Neuronal stem cell (in vitro differentiated cells): Measurements from ENCODE around the gene PCSK5.

Experiments
- DNase-seq: peaks from one replicate; pipeline ENCODE4 v3.0.0-alpha.2; 2013; ENCODE audit warnings: low spot score
- H2AFZ ChIP-seq: one replicate; pipeline ENCODE4 v1.6.1; 2013; ENCODE audit warnings: mild to moderate bottlenecking, low read length, inconsistent platforms
- H2AK5ac ChIP-seq: 2 replicates; pipeline ENCODE4 v1.6.1; 2013; ENCODE audit warnings: low read depth, mild to moderate bottlenecking, inconsistent platforms, low read length, moderate library complexity, mixed read lengths
- H2BK120ac ChIP-seq: 2 replicates; pipeline ENCODE4 v1.6.1; 2013; ENCODE audit warnings: low read depth, mild to moderate bottlenecking, inconsistent platforms, low read length, moderate library complexity, mixed read lengths
- H2BK12ac ChIP-seq: one replicate; pipeline ENCODE4 v1.6.1; 2013; ENCODE audit warnings: low read length, inconsistent platforms
- H2BK15ac ChIP-seq: 2 replicates; pipeline ENCODE4 v1.6.1; 2013; ENCODE audit warnings: mild to moderate bottlenecking, low read length, inconsistent platforms, mixed read lengths
- H2BK5ac ChIP-seq: one replicate; pipeline ENCODE4 v1.6.1; 2013; ENCODE audit warnings: inconsistent platforms, mild to moderate bottlenecking, low read length, moderate library complexity
- H3K14ac ChIP-seq: one replicate; pipeline ENCODE4 v1.6.1; 2013; ENCODE audit warnings: low read length, inconsistent platforms
- H3K18ac ChIP-seq: 2 replicates; pipeline ENCODE4 v1.6.1; 2013; ENCODE audit warnings: low read length, inconsistent platforms
- H3K23ac ChIP-seq: 2 replicates; pipeline ENCODE4 v1.6.1; 2013; ENCODE audit warnings: low read depth, mild to moderate bottlenecking, mixed read lengths, low read length, inconsistent platforms; ENCODE audit not compliant: poor library complexity
- H3K27ac ChIP-seq: replicated peaks from 3 replicates; pipeline ENCODE4 v1.5.1; 2013; ENCODE audit warnings: low read length, inconsistent platforms
- H3K27me3 ChIP-seq, 3 experiments: 2 replicates each; pipeline ENCODE4 v1.6.1; 2013; ENCODE audit warnings: low read length in 3 of 3, mild to moderate bottlenecking in 2 of 3, inconsistent platforms in 1 of 3, low read depth in 1 of 3, mixed read lengths in 1 of 3, moderate library complexity in 1 of 3; ENCODE audit not compliant: control insufficient read depth in 3 of 3, insufficient read depth in 3 of 3
- H3K36me3 ChIP-seq, 2 donors: replicated peaks in 1 of 2; 2 replicates each; pipeline ENCODE4 v1.6.1; 2013; ENCODE audit warnings: low read length in 2 of 2; ENCODE audit not compliant: control insufficient read depth in 2 of 2, insufficient read depth in 2 of 2
- H3K4ac ChIP-seq: 2 replicates; pipeline ENCODE4 v1.6.1; 2013; ENCODE audit warnings: inconsistent platforms, mild to moderate bottlenecking, low read length, moderate library complexity
- H3K4me1 ChIP-seq, 2 donors: 1 replicate in 1 of 2; 2 replicates in 1 of 2; pipeline ENCODE4 v1.6.1; 2013; ENCODE audit warnings: low read length in 2 of 2, low read depth in 1 of 2; ENCODE audit not compliant: control insufficient read depth in 2 of 2, insufficient read depth in 1 of 2
- H3K4me2 ChIP-seq: one replicate; pipeline ENCODE4 v1.6.1; 2013; ENCODE audit warnings: mild to moderate bottlenecking, low read length, inconsistent platforms; ENCODE audit not compliant: insufficient read depth, poor library complexity, severe bottlenecking
- H3K4me3 ChIP-seq, 2 donors: 2 replicates each; pipeline ENCODE4 v1.5.1; 2013; ENCODE audit warnings: low read length in 2 of 2, mild to moderate bottlenecking in 2 of 2, inconsistent platforms in 1 of 2, moderate library complexity in 1 of 2
- H3K79me1 ChIP-seq: one replicate; pipeline ENCODE4 v1.6.1; 2013; ENCODE audit warnings: low read depth, mild to moderate bottlenecking, inconsistent platforms, low read length, moderate library complexity
- H3K9ac ChIP-seq: one replicate; pipeline ENCODE4 v1.6.1; 2013; ENCODE audit warnings: mild to moderate bottlenecking, low read depth, low read length, inconsistent platforms; ENCODE audit not compliant: poor library complexity
- H3K9me3 ChIP-seq, 2 donors: replicated peaks in 1 of 2; 2 replicates each; pipeline versions ENCODE3 to v1.6.1; 2013; ENCODE audit warnings: low read length in 2 of 2, mild to moderate bottlenecking in 2 of 2, inconsistent platforms in 1 of 2, low read depth in 1 of 2, mixed read lengths in 1 of 2, moderate library complexity in 1 of 2; ENCODE audit not compliant: control insufficient read depth in 2 of 2, insufficient read depth in 1 of 2
- H4K8ac ChIP-seq: one replicate; pipeline ENCODE4 v1.6.1; 2013; ENCODE audit warnings: low read depth, mild to moderate bottlenecking, inconsistent platforms, low read length, moderate library complexity
- H4K91ac ChIP-seq: one replicate; pipeline ENCODE4 v1.6.1; 2013; ENCODE audit warnings: low read length, low read depth, mild to moderate bottlenecking, inconsistent platforms; ENCODE audit not compliant: poor library complexity
- WGBS, 2 donors: extraction: QIAGEN DNeasy Blood & Tissue Kit; methylation state at CpG; one replicate each; pipeline ENCODE4 v1.1.7; 2013; ENCODE audit warnings: missing lambda C conversion rate in 2 of 2, mixed read lengths in 1 of 2; ENCODE audit not compliant: insufficient read length in 2 of 2, insufficient replicate concordance in 1 of 2; ENCODE audit errors: extremely low coverage in 2 of 2; 5-methylcytosine and 5-hydroxymethylcytosine counted together

Gene PCSK5

GRCh38 chr9:75988663-75989062 is 98.2 kb downstream of the PCSK5 start:
- DNase-seq = no peak
- WGBS, 2 donors = no CpG with 5 or more reads among the region's 2 CpGs
- no peaks in the 10 kb centered on the region for H3K9me3 ChIP-seq

GRCh38 chr9:75990156-75990555 is 99.7 kb downstream of the PCSK5 start:
- H3K4me1 ChIP-seq = peaks cover 0 to 3% of the 10 kb centered on the region in 2 donors
- WGBS, 2 donors = no CpG with 5 or more reads among the region's 5 CpGs
- H3K4ac ChIP-seq = no peak overlapping the region

More at GRCh38 chr9:75988663-75989062, 98.2 kb downstream of the PCSK5 start:
- H3K18ac ChIP-seq = no peak overlapping the region
- H2BK15ac ChIP-seq = no peak overlapping the region
- no peak overlapping the region for H4K91ac ChIP-seq
- H2BK120ac ChIP-seq = no peak overlapping the region
- H3K14ac ChIP-seq = no peak overlapping the region
- H3K9ac ChIP-seq = no peak overlapping the region
- no peak overlapping the region for H2BK5ac ChIP-seq
- no peak overlapping the region for H2AFZ ChIP-seq
- H3K27ac ChIP-seq = no peak overlapping the region
- H3K4ac ChIP-seq = no peak overlapping the region
- H3K4me3 ChIP-seq = no peak overlapping the region
- H3K36me3 ChIP-seq = peaks cover 0 to 6% of the 10 kb centered on the region in 2 donors
- H3K23ac ChIP-seq = no peak overlapping the region
- H4K8ac ChIP-seq = no peak overlapping the region
- peaks cover 0 to 4% of the 10 kb centered on the region in 2 donors for H3K4me1 ChIP-seq
- H3K79me1 ChIP-seq = no peaks in the 10 kb centered on the region
- H3K4me2 ChIP-seq = no peak overlapping the region
- no peak overlapping the region for H2BK12ac ChIP-seq
- H2AK5ac ChIP-seq = no peak overlapping the region
- H3K27me3 ChIP-seq = no peaks in the 10 kb centered on the region

GRCh38 chr9:75990576-75991304 is 100.3 kb downstream of the PCSK5 start:
- Histone ChIP-seq H2AK5ac (no peak overlapping the region), H2BK15ac (no peak overlapping the region), H2BK5ac (no peak overlapping the region), H2BK12ac (no peak overlapping the region), H4K91ac (no peak overlapping the region), H3K79me1 (no peaks in the 10 kb centered on the region), H3K9me3 (no peaks in the 10 kb centered on the region), H3K18ac (no peak overlapping the region), H3K4me2 (no peak overlapping the region), H3K14ac (no peak overlapping the region), H2BK120ac (no peak overlapping the region), H3K4ac (no peak overlapping the region), H3K36me3 (peaks cover 0 to 6% of the 10 kb centered on the region in 2 donors), H3K23ac (no peak overlapping the region), H4K8ac (no peak overlapping the region), H2AFZ (no peak overlapping the region), H3K27ac (no peak overlapping the region), H3K27me3 (no peaks in the 10 kb centered on the region), H3K4me1 (peaks cover 0 to 3% of the 10 kb centered on the region in 2 donors), H3K9ac (no peak overlapping the region), H3K4me3 (no peak overlapping the region)
- no peak for DNase-seq
- no CpG with 5 or more reads among the region's 6 CpGs for WGBS, 2 donors

More at GRCh38 chr9:75990156-75990555, 99.7 kb downstream of the PCSK5 start:
- Histone ChIP-seq H2BK5ac (no peak overlapping the region), H3K27ac (no peak overlapping the region), H3K9ac (no peak overlapping the region), H4K8ac (no peak overlapping the region), H3K23ac (no peak overlapping the region), H3K14ac (no peak overlapping the region), H3K18ac (no peak overlapping the region), H3K36me3 (peaks cover 0 to 6% of the 10 kb centered on the region in 2 donors), H3K79me1 (no peaks in the 10 kb centered on the region), H2BK12ac (no peak overlapping the region), H2AK5ac (no peak overlapping the region), H3K27me3 (no peaks in the 10 kb centered on the region), H4K91ac (no peak overlapping the region), H2BK120ac (no peak overlapping the region), H3K4me3 (no peak overlapping the region), H3K9me3 (no peaks in the 10 kb centered on the region), H2AFZ (no peak overlapping the region), H2BK15ac (no peak overlapping the region), H3K4me2 (no peak overlapping the region)
- no peak for DNase-seq

GRCh38 chr9:75992482-75993206 is 102.2 kb downstream of the PCSK5 start:
- Histone ChIP-seq H3K18ac (no peak overlapping the region), H2AK5ac (no peak overlapping the region), H2BK5ac (no peak overlapping the region), H2BK12ac (no peak overlapping the region), H3K27ac (no peak overlapping the region), H3K14ac (no peak overlapping the region), H4K91ac (no peak overlapping the region), H3K9me3 (no peaks in the 10 kb centered on the region), H3K23ac (no peak overlapping the region), H2BK15ac (no peak overlapping the region), H3K4ac (no peak overlapping the region), H3K4me3 (no peak overlapping the region), H2BK120ac (no peak overlapping the region), H3K4me2 (no peak overlapping the region), H4K8ac (no peak overlapping the region), H3K79me1 (no peaks in the 10 kb centered on the region), H2AFZ (no peak overlapping the region), H3K9ac (no peak overlapping the region), H3K36me3 (peaks cover 0 to 2% of the 10 kb centered on the region in 2 donors), H3K27me3 (no peaks in the 10 kb centered on the region), H3K4me1 (peaks cover 0 to 3% of the 10 kb centered on the region in 2 donors)
- WGBS, 2 donors = no CpG with 5 or more reads among the region's 8 CpGs
- DNase-seq = no peak
